Panc1 (cell line): Measurements from ENCODE around the gene LYRM4.

Experiments
- CTCF ChIP-seq: fragments of 450-650 bp; IDR thresholded peaks from 2 replicates; pipeline ENCODE4 v1.5.1; 2017; ENCODE audit warnings: mild to moderate bottlenecking
- POLR2AphosphoS5 ChIP-seq: IDR thresholded peaks from 2 replicates; pipeline ENCODE4 v1.6.1; 2012; ENCODE audit warnings: mild to moderate bottlenecking, low read depth, low read length, moderate library complexity

GRCh38 chr6:5116243-5116991 lies 144.3 kb downstream of the LYRM4 start:
- TF ChIP-seq CTCF (no peak), POLR2AphosphoS5 (no peak)
